Umbilical cord (tissue), 2 donors: Measurements from ENCODE around the gene HDAC7. TPM values are rescaled to one million over a fixed set of nuclear protein-coding genes. Genes with fewer than 3 reads are reported as not detected.
"Not testable (repeated sequence)": the region's sequence is repeated elsewhere in the genome, so short reads cannot be mapped to it uniquely, and the experiment has no call there.

Experiments used
- DNase-seq: peaks from one replicate; pipeline ENCODE4 v3.0.0-alpha.2; 2015; ENCODE audit warnings: low spot score
- total RNA-seq: library from RNA; depleted of rRNA; stranded (reverse); fragments of >200 nt; gene quantifications from one replicate; pipeline ENCODE4 v1.2.3, GENCODE V29; 2014; ENCODE audit warnings: low replicate concordance; ENCODE audit not compliant: insufficient read depth

The HDAC7 gene
- total RNA-seq, 1 donor from 2014 or later, result 23.6 TPM

DNA sequence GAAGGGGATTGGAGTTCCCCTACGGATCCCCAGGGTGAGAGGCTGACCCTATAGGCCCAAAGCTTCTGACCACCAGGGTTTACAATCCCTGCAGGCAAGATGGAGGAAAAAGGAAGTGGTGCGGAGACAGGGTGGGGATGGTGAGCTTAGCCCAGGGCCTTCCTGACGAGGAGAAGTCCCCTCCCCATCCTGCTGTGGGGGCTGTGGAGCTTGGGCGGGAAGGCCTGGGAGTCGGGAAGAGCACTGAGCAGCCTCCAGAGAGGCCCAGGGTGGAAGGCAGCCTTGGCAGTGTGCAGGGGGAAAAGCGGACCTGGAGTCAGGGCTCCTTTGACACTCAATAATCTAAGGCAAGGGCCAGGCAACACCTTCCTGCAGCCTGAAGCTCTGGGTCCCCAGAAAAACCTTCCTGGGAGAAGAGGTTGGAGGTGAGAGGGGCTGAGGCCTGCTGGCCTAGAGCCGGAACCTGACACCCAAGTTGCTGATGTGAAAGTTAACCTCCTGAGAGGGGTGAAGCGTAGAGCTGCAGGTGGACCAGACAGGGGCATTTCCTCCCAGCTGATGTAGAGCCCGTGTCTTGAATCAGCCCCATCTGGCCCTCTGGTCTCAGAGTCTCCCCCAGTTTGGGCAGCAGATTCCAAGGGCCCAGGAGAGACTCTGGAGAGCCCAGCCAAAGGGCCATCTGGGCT, 6.0 kb downstream of the HDAC7 start:
- DNase-seq, result peak; percentile 63

DNA sequence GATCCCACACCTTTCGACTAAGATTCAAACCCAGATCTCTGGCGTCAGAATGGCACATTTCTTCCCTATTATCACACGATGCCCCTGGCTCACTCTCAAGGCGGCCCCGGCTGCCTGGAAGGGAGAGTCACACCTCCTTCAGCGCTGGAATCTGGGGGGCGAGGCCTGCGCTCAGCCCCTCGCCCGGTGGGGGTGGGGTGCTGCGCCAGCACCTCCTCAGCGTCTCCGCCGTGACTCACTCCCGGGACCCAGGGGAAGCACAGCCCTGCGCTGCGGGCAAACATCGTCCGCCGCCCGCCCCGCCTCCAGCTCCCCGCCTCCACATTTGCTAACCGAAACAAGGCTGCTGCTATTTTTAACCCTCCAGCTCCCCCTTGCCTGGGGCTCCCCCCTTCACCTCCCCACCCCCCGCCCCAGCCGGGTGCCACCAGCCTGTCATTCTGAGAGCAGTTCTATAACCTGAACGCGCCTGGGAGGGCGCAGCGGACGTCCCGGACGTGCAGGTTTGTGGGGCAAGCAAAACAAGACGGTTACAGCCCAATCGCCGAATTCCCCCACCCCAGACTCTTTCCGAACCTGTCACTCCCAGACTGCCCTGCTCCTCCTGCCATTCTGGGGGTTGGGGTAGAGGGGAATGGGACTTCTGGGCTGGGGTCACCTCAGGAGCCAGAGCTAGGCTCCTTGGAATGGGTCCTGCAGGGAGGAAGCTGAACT, 6.7 kb downstream of the HDAC7 start:
- peak; percentile 95 for DNase-seq

DNA sequence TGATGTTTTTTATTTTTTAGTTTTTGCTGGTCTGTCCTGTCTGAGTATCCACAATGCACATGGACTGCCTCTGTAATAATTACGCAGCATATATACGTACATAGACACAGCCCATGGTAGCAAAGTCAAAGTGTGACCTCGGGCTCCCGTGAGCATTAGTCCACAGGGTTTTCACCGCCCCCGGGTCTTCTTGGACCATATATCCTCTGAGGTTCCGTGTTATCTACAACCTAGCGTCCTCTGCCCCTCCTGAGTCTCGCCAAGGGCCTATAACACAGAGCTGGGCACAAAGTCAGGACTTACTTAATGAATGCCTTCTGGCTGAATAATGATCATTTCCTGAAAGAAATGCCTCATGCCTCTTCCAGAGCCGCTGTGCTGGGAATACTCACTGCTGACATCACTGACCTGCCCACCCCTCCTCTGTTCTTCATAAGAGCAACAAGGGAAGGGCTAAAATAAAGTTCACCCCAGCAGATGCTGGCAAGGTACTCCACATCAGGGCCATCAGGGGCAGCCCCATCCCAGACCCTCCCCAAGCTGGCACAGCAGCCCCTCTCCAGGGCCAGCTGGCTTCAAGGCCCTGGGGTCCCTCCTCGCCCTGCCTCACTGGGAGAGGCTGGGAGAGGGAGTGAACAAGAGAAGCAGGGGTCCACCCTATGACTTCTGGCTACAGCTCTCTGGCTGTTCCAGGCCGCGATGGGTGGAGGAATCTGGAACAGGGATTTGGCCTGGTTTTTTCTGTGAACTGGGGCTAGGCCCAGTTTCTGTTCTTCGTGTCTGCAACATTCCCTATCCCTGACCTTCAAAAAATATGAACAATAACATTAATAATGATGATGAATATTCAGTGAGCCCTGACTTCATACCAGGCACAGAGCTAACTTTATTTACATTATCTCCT, 7.9 kb downstream of the HDAC7 start:
- peak; percentile 80 for DNase-seq

DNA sequence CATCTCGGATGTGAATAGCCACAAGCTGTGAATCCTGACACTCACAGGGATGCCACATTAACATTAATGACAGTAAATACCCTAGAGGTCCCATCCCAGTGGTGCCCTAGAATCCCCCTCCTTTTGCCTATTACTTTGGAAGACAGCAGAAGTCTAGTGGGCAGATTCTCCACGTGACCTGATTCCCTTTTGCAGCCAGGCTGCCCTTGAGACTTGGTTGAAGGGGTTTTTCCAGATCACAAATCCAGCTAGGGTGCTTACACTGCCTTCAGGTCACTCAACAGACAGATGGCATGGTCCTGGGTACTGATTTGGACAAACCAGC, 8.7 kb downstream of the HDAC7 start:
- DNase-seq, result no peak

DNA sequence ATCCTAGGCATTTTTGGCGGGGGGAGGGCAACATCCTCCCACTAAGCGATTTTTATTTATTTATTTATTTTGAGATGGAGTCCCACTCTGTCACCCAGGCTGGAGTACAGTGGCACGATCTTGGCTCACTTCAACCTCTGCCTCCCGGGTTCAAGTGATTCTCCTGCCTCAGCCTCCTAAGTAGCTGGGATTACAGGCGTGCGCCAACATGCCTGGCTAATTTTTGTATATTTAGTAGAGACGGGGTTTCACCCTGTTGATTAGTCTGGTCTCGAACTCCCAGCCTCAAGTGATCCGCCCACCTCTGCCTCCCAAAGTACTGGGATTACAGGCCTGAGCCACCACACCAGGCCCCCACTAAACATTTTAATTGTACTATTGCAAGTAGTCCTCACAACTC, 10.2 kb downstream of the HDAC7 start:
- not testable (repeated sequence) for DNase-seq

DNA sequence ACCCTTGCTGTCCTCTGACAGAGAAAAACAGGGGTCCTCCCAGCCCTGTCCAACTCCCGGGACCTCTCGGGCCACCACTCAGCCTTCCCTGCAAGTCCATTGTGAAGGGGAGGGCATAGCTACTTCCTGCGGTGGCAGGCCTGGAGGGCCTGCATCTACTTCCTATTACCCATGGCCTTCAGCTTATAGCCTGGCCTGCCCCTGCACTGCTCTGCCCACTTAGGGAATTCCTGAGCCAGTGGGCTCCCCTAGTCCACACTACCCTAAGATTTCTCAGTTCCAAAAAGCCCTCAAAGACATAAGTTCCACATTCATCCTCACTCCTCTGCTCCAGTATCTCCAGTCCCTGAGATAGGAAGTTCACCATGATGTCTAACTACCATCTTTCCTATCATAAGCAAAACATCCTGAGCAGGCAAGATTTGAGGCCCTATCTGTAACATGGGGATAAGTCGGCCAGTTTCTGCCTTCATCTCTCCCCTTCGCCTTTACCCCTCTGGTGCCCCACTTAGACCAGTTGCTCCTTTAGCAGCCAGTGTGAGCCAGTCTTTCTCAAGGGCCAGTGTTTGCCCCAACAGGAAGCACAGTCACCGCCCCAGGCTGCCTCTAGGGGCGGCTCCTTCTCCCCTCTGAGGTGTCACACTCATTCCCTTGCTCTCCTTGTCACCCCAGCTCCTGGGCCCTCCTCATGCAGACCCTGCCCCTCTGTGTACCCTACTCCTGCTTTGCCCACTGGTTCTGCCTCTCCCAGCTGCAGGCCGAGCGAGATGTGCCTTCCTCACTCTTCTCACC, 10.9 kb downstream of the HDAC7 start:
- DNase-seq, result no peak

DNA sequence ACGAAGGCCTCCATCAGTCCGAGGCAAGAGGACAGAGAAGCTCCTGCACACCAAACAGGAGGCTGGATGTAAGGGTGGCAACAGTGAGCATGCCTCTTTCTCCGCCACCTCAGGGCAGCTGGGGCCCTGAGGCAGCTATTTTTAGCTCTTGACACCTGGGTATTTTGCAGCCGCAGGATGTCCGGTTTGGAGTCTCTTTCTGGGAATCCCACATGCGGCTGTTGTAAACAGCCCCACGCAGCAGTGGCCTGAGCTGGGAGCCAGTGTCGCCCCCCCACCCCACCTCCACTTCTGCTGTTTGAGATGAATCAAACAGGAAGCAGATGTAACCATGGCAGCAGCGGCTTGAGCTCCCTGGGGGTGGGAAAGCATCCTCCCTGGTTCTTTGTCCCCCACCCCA, 11.7 kb downstream of the HDAC7 start:
- no peak for DNase-seq

DNA sequence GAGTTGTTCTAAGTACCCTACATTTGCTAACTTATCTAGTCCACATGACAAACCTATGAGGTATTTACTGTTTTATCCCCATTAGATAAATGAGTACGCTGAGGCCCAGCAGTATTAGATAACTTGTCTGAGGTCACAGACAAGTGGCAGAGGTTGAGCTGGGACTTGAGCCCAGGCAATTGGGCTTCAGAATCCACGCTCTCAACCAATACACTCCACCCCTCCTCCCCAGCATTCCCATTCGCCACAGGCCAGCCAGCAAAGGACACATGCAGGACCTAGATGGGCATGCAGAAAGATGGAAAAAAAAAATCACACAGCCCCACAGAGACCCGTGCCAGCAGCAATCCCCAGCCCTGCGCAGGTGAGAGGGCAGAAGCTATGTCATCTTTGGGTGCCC, 12.4 kb downstream of the HDAC7 start:
- DNase-seq, result no peak

DNA sequence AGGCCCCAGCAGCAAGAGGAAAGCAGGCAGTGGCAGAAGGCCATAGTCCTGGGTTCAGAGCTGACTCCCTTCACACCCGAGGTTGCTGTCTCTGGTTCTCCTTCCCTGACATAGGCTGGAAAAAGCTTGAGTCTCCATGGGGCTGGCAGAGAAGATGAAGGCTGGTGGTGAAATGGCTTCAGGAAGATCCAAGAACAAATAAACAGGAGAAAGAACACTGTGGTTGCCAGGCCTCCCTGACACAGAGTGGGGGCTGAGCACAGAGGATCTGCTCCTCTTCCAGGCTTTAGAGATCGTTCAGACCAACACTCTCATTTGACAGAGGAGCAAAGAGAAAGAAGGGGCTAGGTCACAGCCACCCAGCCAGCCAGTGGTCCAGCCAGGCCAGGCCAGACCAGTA, 14.3 kb downstream of the HDAC7 start:
- no peak for DNase-seq

DNA sequence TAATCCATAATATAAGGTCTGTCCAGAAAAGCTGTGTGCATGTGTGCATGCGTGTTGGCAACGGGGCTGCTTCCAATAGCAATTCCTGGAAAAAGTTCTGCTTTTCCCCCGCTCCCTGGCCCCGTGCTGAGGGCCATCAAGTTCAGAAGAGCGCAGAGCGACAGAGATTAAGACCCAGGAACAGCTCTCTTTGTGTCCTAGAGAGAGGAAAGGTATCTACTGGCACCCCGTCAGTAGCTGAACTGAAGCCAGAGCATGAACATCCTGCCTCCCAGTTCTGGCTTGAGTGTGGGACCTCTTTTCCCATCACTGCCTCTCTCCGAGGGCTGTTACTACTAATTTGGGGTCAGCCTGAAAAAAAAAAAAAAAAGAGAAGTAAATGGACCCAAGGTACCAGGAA, 15.5 kb downstream of the HDAC7 start:
- no peak for DNase-seq

DNA sequence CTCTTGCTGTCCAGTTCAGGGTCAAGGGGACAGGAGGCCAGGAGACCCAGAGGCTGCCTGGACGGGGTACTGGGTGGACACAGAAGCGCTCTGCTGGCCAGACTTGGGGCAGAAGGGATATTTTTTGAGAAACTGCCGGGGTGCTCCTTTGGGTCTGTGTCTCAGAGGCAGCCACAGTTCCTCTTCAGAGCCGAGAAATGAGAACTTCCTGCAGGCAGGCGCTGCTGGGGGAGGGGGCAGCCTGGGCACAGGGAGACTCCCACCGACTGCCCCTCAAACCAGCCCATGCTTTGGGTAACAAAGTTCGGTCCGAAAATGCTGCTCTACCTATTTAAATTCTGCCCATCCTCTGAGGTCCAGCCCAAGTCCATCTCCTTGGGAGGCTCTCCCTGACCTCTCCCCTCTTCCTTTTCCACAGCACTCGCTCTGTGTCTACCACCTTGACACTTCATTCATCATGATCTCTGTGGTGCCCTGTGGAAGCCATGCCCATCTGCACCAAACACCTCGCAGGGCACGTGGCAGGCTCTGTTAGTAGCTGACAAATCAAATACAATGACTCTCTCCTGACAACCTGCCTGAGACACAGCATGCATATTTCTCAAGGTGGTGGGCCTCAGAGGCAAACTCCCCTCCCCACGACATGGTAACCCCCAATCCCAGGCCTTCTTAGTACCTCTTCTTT, 16.4 kb downstream of the HDAC7 start:
- no peak for DNase-seq

DNA sequence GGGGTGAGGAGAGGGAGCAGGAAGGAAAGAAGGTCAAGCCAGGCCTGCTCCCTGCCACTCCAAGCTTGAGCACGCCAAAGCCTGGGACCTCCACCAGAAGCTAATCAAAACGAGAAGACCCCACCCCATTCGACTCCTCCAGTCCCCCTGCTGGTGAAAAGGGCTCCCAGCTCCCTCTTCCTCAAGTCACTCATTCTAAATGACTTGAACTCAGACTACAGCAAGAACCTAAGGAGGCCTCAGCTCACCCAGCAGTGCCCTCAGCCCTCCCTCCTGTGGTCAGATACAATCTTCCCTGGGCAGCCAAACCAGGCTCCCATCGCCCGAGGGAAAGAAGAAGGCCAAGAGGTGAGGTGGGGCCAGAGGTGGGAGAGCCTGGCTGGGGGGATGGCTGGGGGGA, 17.4 kb downstream of the HDAC7 start:
- DNase-seq, result no peak

DNA sequence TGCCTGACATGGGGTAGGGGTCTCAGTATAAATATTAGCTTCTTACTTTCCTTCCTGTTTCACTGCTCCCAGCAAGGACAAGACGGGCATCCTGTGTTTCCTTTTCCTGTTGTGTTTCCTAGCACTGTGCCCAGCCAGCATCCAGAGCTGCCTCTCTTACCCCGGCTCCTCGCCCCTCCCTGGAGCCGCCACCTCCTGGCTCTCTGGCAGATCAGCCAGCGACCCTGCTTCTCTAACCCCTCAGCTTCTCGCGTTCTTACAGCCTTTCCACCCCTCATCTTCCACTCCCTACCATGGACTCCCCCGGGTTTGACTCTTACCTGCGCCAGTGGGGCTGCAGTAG, 17.8 kb downstream of the HDAC7 start:
- DNase-seq, result no peak

DNA sequence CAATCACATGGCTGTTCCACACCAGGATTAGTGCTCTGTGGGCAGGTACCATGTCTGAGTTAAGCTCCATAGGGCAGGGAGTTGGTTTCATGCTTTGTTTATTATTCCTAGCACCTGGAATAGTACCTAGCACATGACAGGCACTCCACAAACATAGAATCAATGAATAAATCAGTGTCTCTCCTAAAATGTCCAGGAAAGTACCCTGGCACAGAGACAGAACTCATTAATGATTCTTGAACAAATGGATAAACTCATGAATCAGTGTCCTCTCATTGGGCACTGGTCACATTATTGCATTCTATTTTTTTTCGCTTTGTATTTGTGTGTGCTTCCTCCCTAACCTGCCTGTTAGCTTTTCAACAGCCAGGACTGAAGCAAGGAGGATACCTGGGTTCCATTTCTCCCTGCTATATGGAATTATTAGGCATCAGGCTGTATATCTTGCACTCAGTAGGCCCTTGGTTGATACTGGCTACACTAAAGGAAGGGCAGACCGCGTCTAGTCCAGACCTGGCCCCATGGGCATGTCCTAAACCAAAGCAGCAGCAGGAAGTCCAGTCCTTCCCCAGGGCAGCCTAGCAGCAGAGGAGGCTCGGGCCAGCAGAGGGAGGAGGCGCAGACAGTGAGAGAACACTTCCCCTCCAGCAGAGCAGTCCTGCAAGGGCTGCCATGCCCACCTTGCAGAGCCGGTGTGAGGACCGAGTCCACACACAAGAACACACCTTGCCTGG, 18.4 kb downstream of the HDAC7 start:
- no peak for DNase-seq

DNA sequence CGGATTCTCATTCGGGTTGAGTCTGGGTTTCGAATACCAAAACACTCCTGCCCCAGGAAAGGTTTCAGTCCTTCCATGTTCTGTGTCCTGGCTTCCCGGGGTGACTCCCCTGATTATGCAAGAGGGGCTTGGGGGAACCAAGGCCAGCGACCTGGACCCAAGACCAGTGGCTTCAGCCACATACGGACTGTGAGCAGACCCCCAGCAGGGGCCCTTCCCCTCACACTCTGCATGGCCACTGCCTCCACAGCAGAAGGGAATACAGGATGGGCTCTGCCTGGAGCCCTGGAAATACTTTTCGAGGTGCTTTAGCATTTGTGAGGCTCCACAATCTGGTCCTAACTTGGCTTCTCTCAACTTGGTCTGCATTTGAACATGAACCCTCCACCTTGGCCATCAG, 19.1 kb downstream of the HDAC7 start:
- no peak for DNase-seq

DNA sequence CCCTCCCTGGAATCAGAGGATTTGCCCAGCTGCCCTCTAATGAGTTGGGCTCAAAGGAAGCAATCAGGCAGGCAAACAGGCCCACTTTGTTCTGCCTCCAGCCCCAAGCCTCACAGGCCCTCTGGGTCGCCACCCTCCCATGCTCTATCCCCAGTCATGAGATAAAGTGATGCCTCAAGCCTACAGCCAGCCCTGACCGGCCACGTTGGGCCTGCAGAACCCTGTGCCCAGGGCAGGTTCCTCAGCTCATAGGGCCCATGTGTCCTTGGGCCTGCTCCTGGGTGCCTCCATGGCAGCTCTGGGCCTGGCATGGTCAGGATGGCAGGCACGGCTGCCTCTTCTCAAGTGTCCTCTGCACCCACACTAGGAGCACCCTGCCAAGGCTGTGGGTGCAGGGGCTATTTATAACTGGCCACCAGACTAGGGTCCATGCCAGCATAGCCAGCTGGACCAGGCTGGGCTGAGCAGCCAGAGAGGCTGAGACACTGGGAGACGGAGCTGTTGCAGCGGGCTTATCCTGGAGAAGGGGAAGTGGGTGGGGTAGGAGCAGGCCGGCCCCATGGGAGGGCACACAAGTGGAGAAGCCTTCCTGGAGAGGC, 20.2 kb downstream of the HDAC7 start:
- no peak for DNase-seq

DNA sequence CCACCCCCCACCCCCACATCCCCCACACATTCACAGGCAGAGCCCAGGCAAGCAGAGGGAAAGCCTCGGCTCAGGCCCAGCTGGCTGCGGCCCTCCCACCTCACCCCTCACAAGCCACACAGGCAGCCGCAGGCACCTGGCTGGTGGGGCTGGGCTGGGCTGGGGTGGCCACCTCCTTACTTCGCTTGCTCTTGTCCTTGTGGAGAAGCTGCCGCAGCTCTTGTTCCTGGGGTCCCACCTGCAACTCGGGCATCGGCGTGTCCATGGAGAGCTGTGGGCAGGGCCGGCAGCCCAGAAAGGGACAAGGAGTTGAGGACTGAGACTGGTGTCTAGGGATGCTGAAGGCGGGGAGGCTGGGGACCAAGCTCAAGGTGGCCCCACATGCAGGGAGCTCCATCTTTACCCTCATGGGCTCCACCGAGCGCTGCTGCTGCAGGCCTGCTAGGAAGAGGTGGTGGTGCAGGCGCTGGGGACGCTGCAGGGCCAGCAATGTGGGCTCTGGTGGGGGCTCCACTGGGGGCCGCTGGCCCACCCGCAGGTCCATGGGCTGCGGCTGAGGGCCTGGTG, 21.2 kb downstream of the HDAC7 start:
- DNase-seq, result no peak

DNA sequence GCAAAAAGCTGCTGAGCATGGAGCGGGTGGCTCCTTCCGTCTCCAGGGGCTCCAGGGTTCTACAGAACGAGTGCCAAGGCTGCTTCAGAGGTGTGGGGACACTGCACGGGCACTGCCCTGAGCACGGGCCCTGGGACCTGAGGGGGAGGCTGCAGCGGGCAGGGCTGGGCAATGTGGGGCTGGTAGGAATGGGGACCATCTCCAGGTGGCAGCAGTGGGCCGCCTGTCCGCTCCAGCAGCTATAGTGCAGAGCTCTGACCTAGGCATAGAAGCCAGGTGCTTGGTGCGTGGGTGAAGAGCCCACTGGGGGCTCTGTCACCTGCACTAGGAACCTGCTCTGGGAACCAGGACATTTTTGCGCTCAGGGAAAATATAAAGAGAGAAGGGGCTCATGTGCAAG, 22.3 kb downstream of the HDAC7 start:
- DNase-seq, result no peak

DNA sequence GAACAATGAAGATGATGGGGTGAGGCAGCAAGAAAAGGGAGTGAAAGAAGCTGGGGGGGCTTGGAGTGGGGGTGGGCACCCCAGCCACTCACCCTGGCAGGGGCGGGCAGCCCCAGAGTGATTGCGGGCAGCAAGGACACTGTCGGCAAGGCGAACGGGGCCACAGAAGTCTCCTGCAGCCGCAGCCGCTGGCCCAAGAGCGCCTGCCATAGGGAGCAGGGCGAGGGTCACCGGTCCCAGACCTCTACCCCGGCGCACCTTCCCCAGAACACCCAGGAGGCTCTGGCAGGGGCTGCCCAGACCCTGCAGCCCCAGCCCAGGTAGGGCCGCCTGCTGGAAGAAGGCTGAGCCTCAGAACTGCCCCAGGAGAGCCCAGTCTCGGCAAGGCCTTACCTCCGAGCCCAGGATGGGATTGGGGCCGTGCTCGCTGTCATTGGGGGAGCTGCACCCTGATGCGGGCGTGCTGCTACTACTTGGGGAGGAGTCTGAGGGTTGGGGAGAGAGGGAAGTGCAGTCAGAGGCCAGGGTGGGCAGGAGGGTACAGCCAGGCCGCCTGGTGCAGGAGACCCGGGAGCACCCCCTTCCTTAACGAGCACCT, 23.8 kb downstream of the HDAC7 start:
- DNase-seq, result no peak
